IMR-90 (cell line): ENCODE measurements around the gene C14orf119. TPM values are rescaled to one million over a fixed set of nuclear protein-coding genes. Genes with fewer than 3 reads are reported as not detected.

Experiments used
- ATAC-seq: fragments of 200-7000 bp; cut with Tn5 transposase; 2 replicates; pipeline ENCODE4 v1.9.1; 2020; ENCODE audit warnings: low read depth, mild to moderate bottlenecking, moderate library complexity
- BruUV-seq: library from RNA; stranded (reverse); fragments of 400-500 nt; replicated peaks from 2 replicates; lab custom pipeline; 2021; lab: Mats Ljungman, UMichigan
- CTCF ChIA-PET: fragments of 300-600 bp; formaldehyde crosslinking; extraction: SDS; loops from one replicate; lab custom pipeline; 2021; ENCODE audit warnings: antibody characterized with exemption; lab: Yijun Ruan, JAX
- POLR2A ChIA-PET: fragments of 300-600 bp; sonication (Branson Sonifier 250); formaldehyde crosslinking; loops from one replicate; lab custom pipeline; 2022; ENCODE audit warnings: antibody characterized with exemption; ENCODE audit not compliant: unreplicated experiment; lab: Charles Lee
- DNase-seq: peaks from one replicate; pipeline ENCODE4 v3.0.0; 2013
- H2AFZ ChIP-seq: replicated peaks from 2 replicates; pipeline ENCODE3; 2013; ENCODE audit warnings: low read length, mild to moderate bottlenecking; ENCODE audit not compliant: poor library complexity
- H2AK5ac ChIP-seq: 2 replicates; pipeline ENCODE4 v1.6.1; 2013; ENCODE audit warnings: low read depth, low read length, inconsistent platforms
- H2AK9ac ChIP-seq: replicated peaks from 2 replicates; pipeline ENCODE3; 2013; ENCODE audit warnings: mild to moderate bottlenecking, low read depth, low read length, moderate library complexity; ENCODE audit not compliant: poor library complexity
- H2BK120ac ChIP-seq: 2 replicates; pipeline ENCODE4 v1.6.1; 2013; ENCODE audit warnings: low read depth, low read length, inconsistent platforms
- H2BK15ac ChIP-seq: 3 replicates; pipeline ENCODE4 v1.6.1; 2013; ENCODE audit warnings: low read depth, low read length, inconsistent platforms
- H2BK20ac ChIP-seq: 2 replicates; pipeline ENCODE4 v1.6.1; 2013; ENCODE audit warnings: low read depth, mild to moderate bottlenecking, inconsistent platforms, low read length, moderate library complexity
- H2BK5ac ChIP-seq: 2 replicates; pipeline ENCODE4 v1.6.1; 2013; ENCODE audit warnings: mild to moderate bottlenecking, low read depth, low read length, inconsistent platforms; ENCODE audit not compliant: poor library complexity, severe bottlenecking
- H3K14ac ChIP-seq: replicated peaks from 2 replicates; pipeline ENCODE4 v1.6.1; 2013; ENCODE audit warnings: low read depth, low read length, inconsistent platforms
- H3K18ac ChIP-seq: 2 replicates; pipeline ENCODE4 v1.6.1; 2013; ENCODE audit warnings: low read depth, low read length, control low read depth
- H3K23ac ChIP-seq: 2 replicates; pipeline ENCODE4 v1.6.1; 2013; ENCODE audit warnings: low read depth, low read length, inconsistent platforms
- H3K27ac ChIP-seq: 2 replicates; pipeline ENCODE4 v1.5.1; 2013; ENCODE audit warnings: mild to moderate bottlenecking, control low read depth, low read length; ENCODE audit not compliant: insufficient read depth
- H3K27me3 ChIP-seq: 2 replicates; pipeline ENCODE4 v1.6.1; 2013; ENCODE audit warnings: low read length; ENCODE audit not compliant: control insufficient read depth, insufficient read depth
- H3K36me3 ChIP-seq: 2 replicates; pipeline ENCODE4 v1.6.1; 2013; ENCODE audit warnings: low read length, mixed read lengths; ENCODE audit not compliant: control insufficient read depth, insufficient read depth
- H3K4ac ChIP-seq: 2 replicates; pipeline ENCODE4 v1.6.1; 2013; ENCODE audit warnings: low read depth, low read length, inconsistent platforms
- H3K4me1 ChIP-seq: 2 replicates; pipeline ENCODE4 v1.6.1; 2013; ENCODE audit warnings: low read length, mixed read lengths; ENCODE audit not compliant: control insufficient read depth, insufficient read depth
- H3K4me2 ChIP-seq: 2 replicates; pipeline ENCODE4 v1.6.1; 2013; ENCODE audit warnings: low read depth, mild to moderate bottlenecking, control low read depth, low read length, moderate library complexity
- H3K4me3 ChIP-seq: 2 replicates; pipeline ENCODE4 v1.5.1; 2013; ENCODE audit warnings: low read depth, mild to moderate bottlenecking, control low read depth, low read length, moderate library complexity; ENCODE audit not compliant: insufficient read depth
- H3K56ac ChIP-seq: 2 replicates; pipeline ENCODE4 v1.6.1; 2013; ENCODE audit warnings: low read length, inconsistent platforms; ENCODE audit not compliant: insufficient read depth; ENCODE audit errors: extremely low read depth
- H3K79me1 ChIP-seq, 2 experiments: 2 replicates each; pipeline ENCODE4 v1.6.1; 2013; ENCODE audit warnings: low read length in 2 of 2, inconsistent platforms in 1 of 2, low read depth in 1 of 2
- H3K9ac ChIP-seq: 2 replicates; pipeline ENCODE4 v1.6.1; 2013; ENCODE audit warnings: low read depth, low read length, control low read depth
- H3K9me1 ChIP-seq: 2 replicates; pipeline ENCODE4 v1.6.1; 2013; ENCODE audit warnings: low read length, inconsistent platforms; ENCODE audit not compliant: insufficient read depth
- H3K9me3 ChIP-seq: 2 replicates; pipeline ENCODE4 v1.6.1; 2013; ENCODE audit warnings: low read length; ENCODE audit not compliant: control insufficient read depth, insufficient read depth
- H4K20me1 ChIP-seq: 2 replicates; pipeline ENCODE4 v1.6.1; 2013; ENCODE audit warnings: low read length, inconsistent platforms; ENCODE audit not compliant: insufficient read depth
- H4K5ac ChIP-seq: 2 replicates; pipeline ENCODE4 v1.6.1; 2013; ENCODE audit warnings: mild to moderate bottlenecking, low read depth, low read length, control low read depth
- H4K8ac ChIP-seq, 2 experiments: 2 replicates each; pipeline ENCODE4 v1.6.1; 2013; ENCODE audit warnings: low read depth in 2 of 2, low read length in 2 of 2, control low read depth in 1 of 2, inconsistent platforms in 1 of 2
- H4K91ac ChIP-seq: 2 replicates; pipeline ENCODE4 v1.6.1; 2013; ENCODE audit warnings: low read depth, low read length, inconsistent platforms; ENCODE audit not compliant: insufficient read depth
- CTCF ChIP-seq: conservative IDR thresholded peaks from 2 replicates; pipeline ENCODE4 v1.5.1; 2012; ENCODE audit warnings: mild to moderate bottlenecking, low read depth, low read length, improper control_type of control experiment
- FOS ChIP-seq: fragments of 150-350 bp; IDR thresholded peaks from 2 replicates; pipeline ENCODE4 v1.6.1; 2016; ENCODE audit warnings: low read depth, low read length
- NFE2L2 ChIP-seq: fragments of 150-350 bp; IDR thresholded peaks from 2 replicates; pipeline ENCODE4 v1.6.1; 2016; ENCODE audit warnings: low read depth, mild to moderate bottlenecking, low read length
- RAD21 ChIP-seq: IDR thresholded peaks from 2 replicates; pipeline ENCODE4 v1.6.1; 2012; ENCODE audit warnings: low read length, improper control_type of control experiment
- WGBS, 2 experiments: methylation state at CpG; one replicate each; pipeline versions ENCODE4 v1.1.5 to v1.1.7; 2013; ENCODE audit warnings: missing lambda C conversion rate in 2 of 2; ENCODE audit not compliant: insufficient read length in 1 of 2; ENCODE audit errors: extremely low coverage in 2 of 2; 5-methylcytosine and 5-hydroxymethylcytosine counted together
- dilution Hi-C: fragments of 300-500 bp; cut with HindIII; formaldehyde crosslinking; loops from one replicate; pipeline ENCODE4 v1.14.3; 2018; ENCODE audit warnings: low sequenced_read_pairs; ENCODE audit not compliant: unreplicated experiment
- in situ Hi-C: fragments of 300-500 bp; cut with MboI; formaldehyde crosslinking; loops from 3 replicates; pipeline ENCODE4 v1.14.3; 2019; ENCODE audit warnings: low sequenced_read_pairs, inconsistent platforms, mixed read lengths
- intact Hi-C: fragments of 100-400 bp; cut with micrococcal nuclease; formaldehyde crosslinking; loops from 2 replicates; pipeline ENCODE4 v1.10.0; 2022
- polyA plus RNA-seq, 3 experiments: library from polyadenylated mRNA; depleted of rRNA; stranded (reverse); fragments of >200 nt; gene quantifications; 2 replicates each; pipeline ENCODE4 v1.2.3, GENCODE V29; 2012; ENCODE audit warnings: low replicate concordance in 1 of 3
- total RNA-seq: library from RNA; depleted of rRNA; stranded (reverse); fragments of >200 nt; gene quantifications from 2 replicates; pipeline ENCODE4 v1.2.3, GENCODE V29; 2012

C14orf119 gene
- total and polyA plus RNA-seq, 2 of the 4 experiments (the other 2 are of a cell fraction) = 74.0 to 83.7 TPM

- in situ Hi-C loops (loop anchor here (5.0 kb wide), 1 partner anchor 60 kb away; no protein-coding TSS in a partner anchor), dilution Hi-C loops (no loop called here), intact Hi-C loops (loop anchor here (1.0 kb wide), 1 partner anchor 34 kb away; no protein-coding TSS in a partner anchor)
- Histone ChIP-seq H3K9me1 (peaks cover 3% of the 10 kb centered on the region; the same call in 1 of the 2 replicates), H2AK9ac (peak overlapping the region; percentile 23), H4K20me1 (no peaks in the 10 kb centered on the region; the same call in 1 of the 2 replicates), H2AFZ (no peak overlapping the region), H3K79me1 (peaks cover 0 to 19% of the 10 kb centered on the region in 2 experiments; a peak in 2 of 4 replicates), H3K4me2 (no peak overlapping the region), H4K91ac (no peak overlapping the region), H3K36me3 (peaks cover 2% of the 10 kb centered on the region; the same call in 1 of the 2 replicates), H3K56ac (no peak overlapping the region), H3K9me3 (no peaks in the 10 kb centered on the region), H3K18ac (no peak overlapping the region), H3K4me3 (no peak overlapping the region), H3K4ac (no peak overlapping the region), H2BK5ac (no peak overlapping the region), H4K8ac (no peak overlapping the region), H3K4me1 (peaks cover 11% of the 10 kb centered on the region), H2AK5ac (no peak overlapping the region), H2BK120ac (no peak overlapping the region), H2BK15ac (no peak overlapping the region), H3K23ac (no peak overlapping the region), H2BK20ac (no peak overlapping the region), H3K27me3 (no peaks in the 10 kb centered on the region), H3K9ac (no peak overlapping the region), H3K14ac (no peak overlapping the region), H3K27ac (no peak overlapping the region), H4K5ac (no peak overlapping the region)
- TF ChIP-seq CTCF (0 out of 2 replicates have a peak, but pooled peaks have one; percentile 3), FOS (no peak), NFE2L2 (no peak), RAD21 (peak; percentile 27; the same call in 1 of the 2 replicates)
- DNase-seq (no peak), ATAC-seq (no peak)
- CTCF ChIA-PET = interaction anchor here (1.4 to 1.5 kb wide), 2 partner anchors 57 to 59 kb away, joined by 4 to 5 read pairs; no protein-coding TSS in a partner anchor
- POLR2A ChIA-PET = interaction anchor here (1.0 kb wide), 1 partner anchor 122 kb away, joined by 4 read pairs; no protein-coding TSS in a partner anchor
- 60% methylated on average over 2 of the region's 14 CpGs; no CpG with 5 or more reads in 1 of the 2 experiments for WGBS, 2 experiments
- no TSS peak for BruUV-seq
These were observed 43.1 kb upstream of the C14orf119 start for GRCh38 chr14:23052182-23052623.
